ENCODE data around the gene RABEP1.
A peak's percentile ranks its signal among the peaks of the same experiment; 100 is the strongest.

RABEP1 gene

DNA sequence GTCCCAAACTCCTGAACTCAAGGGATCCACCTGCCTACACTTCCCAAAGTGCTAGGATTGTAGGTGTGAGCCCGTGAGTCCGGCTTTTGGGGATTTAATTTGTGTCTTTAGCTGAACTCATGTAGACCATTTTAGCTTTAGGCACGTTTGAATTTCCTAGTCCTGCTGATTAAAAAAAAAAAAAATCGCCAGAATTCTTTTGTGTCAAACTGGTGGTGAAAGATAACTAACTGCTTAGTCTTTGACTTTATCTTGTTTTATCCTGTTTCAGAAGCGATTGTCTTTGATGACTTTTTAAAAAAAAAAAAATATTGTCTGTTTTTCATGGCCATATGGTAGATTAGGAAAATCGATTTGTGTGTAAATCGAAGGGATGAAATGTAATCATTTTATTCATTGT is 2.6 kb downstream of the RABEP1 start:
- TF ChIP-seq, protein P1, sequence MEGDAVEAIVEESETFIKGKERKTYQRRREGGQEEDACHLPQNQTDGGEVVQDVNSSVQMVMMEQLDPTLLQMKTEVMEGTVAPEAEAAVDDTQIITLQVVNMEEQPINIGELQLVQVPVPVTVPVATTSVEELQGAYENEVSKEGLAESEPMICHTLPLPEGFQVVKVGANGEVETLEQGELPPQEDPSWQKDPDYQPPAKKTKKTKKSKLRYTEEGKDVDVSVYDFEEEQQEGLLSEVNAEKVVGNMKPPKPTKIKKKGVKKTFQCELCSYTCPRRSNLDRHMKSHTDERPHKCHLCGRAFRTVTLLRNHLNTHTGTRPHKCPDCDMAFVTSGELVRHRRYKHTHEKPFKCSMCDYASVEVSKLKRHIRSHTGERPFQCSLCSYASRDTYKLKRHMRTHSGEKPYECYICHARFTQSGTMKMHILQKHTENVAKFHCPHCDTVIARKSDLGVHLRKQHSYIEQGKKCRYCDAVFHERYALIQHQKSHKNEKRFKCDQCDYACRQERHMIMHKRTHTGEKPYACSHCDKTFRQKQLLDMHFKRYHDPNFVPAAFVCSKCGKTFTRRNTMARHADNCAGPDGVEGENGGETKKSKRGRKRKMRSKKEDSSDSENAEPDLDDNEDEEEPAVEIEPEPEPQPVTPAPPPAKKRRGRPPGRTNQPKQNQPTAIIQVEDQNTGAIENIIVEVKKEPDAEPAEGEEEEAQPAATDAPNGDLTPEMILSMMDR (IDR thresholded peaks at IDR 0.05): no peak

DNA sequence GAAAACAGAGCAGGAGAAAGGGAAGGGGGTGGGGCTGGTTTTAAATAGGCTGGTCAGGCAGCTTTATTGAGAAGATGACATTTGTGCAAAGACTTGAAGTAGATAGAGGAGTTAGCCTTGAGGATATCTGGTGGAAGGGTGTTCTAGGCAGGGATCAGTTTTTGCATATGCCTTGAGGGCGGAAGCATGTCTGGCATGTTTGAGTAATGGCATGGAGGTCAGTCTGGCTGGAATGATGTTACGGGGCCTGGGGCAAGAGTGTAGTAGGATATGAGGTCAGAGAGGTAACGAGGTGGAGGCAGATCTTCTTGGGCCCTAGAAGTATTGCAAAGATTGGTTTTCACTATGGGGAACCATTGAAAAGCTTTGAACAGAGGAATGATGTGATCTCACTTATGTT is 4.8 kb downstream of the RABEP1 start:
- TF ChIP-seq, protein P1 (IDR thresholded peaks at IDR 0.05): no peak

DNA sequence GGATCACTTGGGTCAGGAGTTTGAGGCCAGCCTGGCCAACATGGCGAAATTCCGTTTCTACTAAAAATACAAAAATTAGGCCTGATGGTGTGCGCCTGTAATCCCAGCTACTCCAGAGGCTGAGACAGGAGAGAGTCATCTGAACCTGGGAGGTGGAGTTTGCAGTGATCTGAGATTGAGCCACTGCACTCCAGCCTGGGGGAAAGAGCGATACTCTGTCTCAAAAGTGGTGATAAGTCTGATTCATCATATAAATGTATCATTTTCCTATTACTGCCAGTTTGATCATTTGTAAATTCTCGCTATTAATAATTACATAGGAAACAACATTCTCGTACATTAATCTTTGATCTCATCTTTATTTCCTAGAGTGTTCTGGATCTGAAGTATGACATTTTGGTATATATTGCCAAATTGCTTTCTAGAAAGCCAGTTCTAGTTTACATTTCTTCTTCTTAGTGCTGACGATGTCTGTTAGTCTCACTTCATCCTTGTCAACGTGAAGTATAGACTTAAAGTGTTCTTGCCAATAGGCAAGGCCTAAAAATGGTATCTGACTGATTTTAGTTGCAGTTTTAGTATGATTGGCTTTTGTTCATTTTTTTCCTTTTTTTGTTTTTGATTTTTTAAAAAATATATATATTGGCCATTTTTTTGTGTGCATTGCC is 9.7 kb downstream of the RABEP1 start:
- TF ChIP-seq, protein P1 (IDR thresholded peaks at IDR 0.05): no peak

DNA sequence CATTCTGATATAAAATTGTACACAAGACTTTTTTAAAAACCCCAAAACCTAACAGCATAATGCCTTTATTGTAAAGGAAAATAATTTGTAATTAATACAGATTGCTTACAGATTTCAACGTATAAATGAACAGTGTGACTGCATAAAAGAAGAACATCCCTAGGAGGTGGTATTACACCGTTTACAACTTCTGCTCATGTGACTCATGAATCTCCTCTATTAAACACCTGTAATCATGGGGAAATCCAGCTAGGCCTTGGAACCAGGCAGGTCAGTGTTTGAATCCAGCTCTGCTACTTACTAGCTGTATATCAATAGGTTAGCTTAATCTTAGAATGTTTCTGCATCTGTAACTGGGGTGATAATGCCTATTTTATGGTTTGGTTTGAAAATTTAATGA is 15.2 kb downstream of the RABEP1 start:
- TF ChIP-seq, protein P1 (IDR thresholded peaks at IDR 0.05): peak; percentile 43

DNA sequence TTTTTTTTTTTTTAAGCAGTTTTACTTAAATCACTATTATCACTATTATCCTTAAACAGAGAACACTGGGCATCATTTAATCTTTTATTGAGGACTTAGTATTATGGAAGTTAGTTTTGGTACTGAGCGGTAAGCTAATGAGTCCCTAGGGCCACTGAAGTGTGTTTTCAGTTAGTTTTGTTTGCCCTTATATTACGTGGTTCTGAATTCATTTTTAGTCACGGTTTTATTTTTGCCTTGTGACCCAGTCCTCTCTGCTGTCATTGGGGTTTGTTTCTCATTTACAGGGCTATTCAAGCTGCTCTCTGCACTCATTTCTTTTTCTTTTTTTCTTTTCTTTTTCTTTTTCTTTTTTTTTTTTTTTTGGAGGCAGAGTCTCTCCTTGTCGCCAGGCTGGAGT is 17.3 kb downstream of the RABEP1 start:
- TF ChIP-seq, protein P1 (IDR thresholded peaks at IDR 0.05): no peak

DNA sequence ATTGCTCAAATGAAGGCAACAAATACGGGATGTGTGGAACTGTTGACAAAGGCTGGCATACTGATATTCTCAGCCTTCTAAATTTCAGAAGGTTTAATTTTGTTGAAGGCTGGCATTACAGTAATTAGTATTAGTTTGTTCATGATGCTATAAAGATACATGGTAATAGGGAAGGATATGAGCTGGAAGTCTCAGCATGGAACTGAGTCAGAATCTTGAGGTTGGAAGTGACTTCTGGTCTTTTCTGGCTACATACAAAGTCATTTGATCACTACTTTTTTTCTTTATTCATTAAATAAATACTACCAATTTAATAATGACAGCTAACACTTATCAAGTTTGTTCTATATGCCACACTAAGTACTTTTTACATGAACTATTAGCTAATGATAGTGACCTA is 22.6 kb downstream of the RABEP1 start:
- TF ChIP-seq, protein P1 (IDR thresholded peaks at IDR 0.05): no peak

DNA sequence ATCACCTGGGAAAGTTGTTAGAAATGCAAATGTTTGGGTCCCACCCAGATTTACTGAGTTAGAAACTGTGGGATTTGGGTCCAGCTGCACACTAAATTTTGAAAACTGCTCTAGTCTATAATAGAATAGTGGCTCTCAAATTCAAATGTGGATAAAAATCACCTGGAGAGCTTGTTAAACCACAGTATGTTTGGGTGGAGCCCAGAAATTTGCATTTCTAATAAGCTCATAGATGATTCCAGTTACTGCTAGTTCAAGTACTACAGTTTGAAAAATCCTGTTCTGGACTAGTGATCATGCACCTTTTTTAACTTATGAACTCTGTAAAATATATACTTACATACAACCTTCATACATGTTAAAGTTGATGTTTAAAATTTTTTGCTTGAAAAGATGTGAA is 27.8 kb downstream of the RABEP1 start:
- TF ChIP-seq, protein P1 (IDR thresholded peaks at IDR 0.05): no peak

DNA sequence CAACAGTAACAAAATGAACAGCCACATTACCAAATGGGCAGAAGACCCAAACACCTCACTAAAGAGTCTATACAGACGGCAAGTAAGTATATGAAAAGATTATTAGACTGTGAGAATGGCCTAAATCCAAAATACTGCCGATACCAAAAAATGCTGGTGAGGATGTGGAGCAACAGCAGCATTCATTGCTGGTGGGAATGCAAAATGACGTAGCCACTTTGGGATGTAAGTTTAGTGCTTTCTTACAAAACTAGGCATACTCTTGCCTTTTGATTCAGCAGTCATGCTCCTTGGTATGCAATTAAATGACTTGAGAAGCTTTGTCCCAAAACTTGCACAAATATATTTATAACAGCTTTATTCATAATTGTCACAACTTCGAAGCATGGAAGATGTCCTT is 43.8 kb downstream of the RABEP1 start:
- TF ChIP-seq, protein P1 (IDR thresholded peaks at IDR 0.05): no peak
